GM12878 (cell line): Measurements from ENCODE around the gene HOXC9. TPM values are rescaled to one million over a fixed set of nuclear protein-coding genes. Genes with fewer than 3 reads are reported as not detected.

ENCODE experiments used
- ASH2L ChIP-seq: fragments of 300-600, 200-600 bp; sonication (generic); IDR thresholded peaks from 2 replicates; pipeline ENCODE4 v1.6.1; 2017; ENCODE audit warnings: low read depth, mild to moderate bottlenecking, borderline replicate concordance
- BACH1 ChIP-seq: fragments of 450-650 bp; IDR thresholded peaks from 2 replicates; pipeline ENCODE4 v1.6.1; 2017; ENCODE audit warnings: mild to moderate bottlenecking, borderline replicate concordance
- BMI1 ChIP-seq: fragments of 450-650 bp; IDR thresholded peaks from 2 replicates; pipeline ENCODE4 v1.6.1; 2016; ENCODE audit warnings: mild to moderate bottlenecking, moderate library complexity, borderline replicate concordance
- CHD2 ChIP-seq: IDR thresholded peaks from 2 replicates; pipeline ENCODE4 v1.6.1; 2011; ENCODE audit warnings: low read depth, low read length, improper control_type of control experiment, borderline replicate concordance
- EED ChIP-seq: sonication (generic); IDR thresholded peaks from 2 replicates; pipeline ENCODE4 v1.6.1; 2016; ENCODE audit warnings: antibody characterized with exemption, low read depth
- EGR1 ChIP-seq, 2 experiments: IDR thresholded peaks; 1 replicate in 1 of 2; 2 replicates in 1 of 2; pipeline ENCODE4 v1.6.1; 2011 to 2012; ENCODE audit warnings: low read depth in 2 of 2, low read length in 2 of 2, borderline replicate concordance in 1 of 2, mild to moderate bottlenecking in 1 of 2, moderate library complexity in 1 of 2
- ESRRA ChIP-seq: IDR thresholded peaks from 2 replicates; pipeline ENCODE4 v1.6.1; 2012; ENCODE audit warnings: mild to moderate bottlenecking, low read length, improper control_type of control experiment
- FOXK2 ChIP-seq: fragments of 450-650 bp; IDR thresholded peaks from 2 replicates; pipeline ENCODE4 v1.6.1; 2017; ENCODE audit warnings: mild to moderate bottlenecking, moderate library complexity
- FOXM1 ChIP-seq: IDR thresholded peaks from 2 replicates; pipeline ENCODE4 v1.6.1; 2012; ENCODE audit warnings: low read depth, mild to moderate bottlenecking, inconsistent platforms, low read length, moderate library complexity
- HDAC6 ChIP-seq: fragments of 200-600 bp; sonication (generic); IDR thresholded peaks from one replicate; pipeline ENCODE4 v1.8.0; 2017; ENCODE audit warnings: antibody characterized with exemption; ENCODE audit not compliant: unreplicated experiment
- IKZF1 ChIP-seq: fragments of 450-650 bp; conservative IDR thresholded peaks from 2 replicates; pipeline ENCODE4 v1.6.1; 2017; ENCODE audit warnings: antibody characterized with exemption, mild to moderate bottlenecking
- IRF4 ChIP-seq: IDR thresholded peaks from 2 replicates; pipeline ENCODE4 v1.6.1; 2011; ENCODE audit warnings: low read depth, low read length
- NR2C1 ChIP-seq: fragments of 450-650 bp; IDR thresholded peaks from 2 replicates; pipeline ENCODE4 v1.6.1; 2017; ENCODE audit warnings: antibody characterized with exemption, mild to moderate bottlenecking, moderate library complexity
- RUNX3 ChIP-seq: IDR thresholded peaks from 2 replicates; pipeline ENCODE4 v1.6.1; 2012; ENCODE audit warnings: low read length, inconsistent platforms
- SREBF2 ChIP-seq: IDR thresholded peaks from 2 replicates; pipeline ENCODE4 v1.6.1; 2012; ENCODE audit warnings: mild to moderate bottlenecking, low read length
- STAT3 ChIP-seq: IDR thresholded peaks from 2 replicates; pipeline ENCODE4 v1.6.1; 2011; ENCODE audit warnings: low read depth, low read length, improper control_type of control experiment
- SUPT20H ChIP-seq: IDR thresholded peaks from 2 replicates; pipeline ENCODE4 v1.6.1; 2011; ENCODE audit warnings: low read depth, mild to moderate bottlenecking, low read length, moderate library complexity, borderline replicate concordance; ENCODE audit not compliant: control insufficient read depth
- WRNIP1 ChIP-seq: IDR thresholded peaks from 2 replicates; pipeline ENCODE4 v1.6.1; 2011; ENCODE audit warnings: low read depth, low read length, improper control_type of control experiment, borderline replicate concordance
- YY1 ChIP-seq: IDR thresholded peaks from 2 replicates; pipeline ENCODE4 v1.6.1; 2011; ENCODE audit warnings: low read depth, mild to moderate bottlenecking, low read length
- ZBTB4 ChIP-seq: fragments of 450-650 bp; formaldehyde crosslinking; IDR thresholded peaks from 2 replicates; pipeline ENCODE4 v1.4.0; 2022; ENCODE audit warnings: mild to moderate bottlenecking, moderate library complexity
- ZNF207 ChIP-seq: fragments of 450-650 bp; IDR thresholded peaks from 2 replicates; pipeline ENCODE4 v1.6.1; 2014; ENCODE audit warnings: antibody characterized with exemption, mild to moderate bottlenecking, borderline replicate concordance
- ZNF217 ChIP-seq: fragments of 450-650 bp; IDR thresholded peaks from 2 replicates; pipeline ENCODE4 v1.6.1; 2017; ENCODE audit warnings: antibody characterized with exemption, mild to moderate bottlenecking
- ZNF622 ChIP-seq: fragments of 450-650 bp; IDR thresholded peaks from 2 replicates; pipeline ENCODE4 v1.6.1; 2017; ENCODE audit warnings: mild to moderate bottlenecking, inconsistent platforms
- polyA plus RNA-seq, 11 experiments: library from polyadenylated mRNA; depleted of rRNA in 4 of 11; unstranded in 6 of 11; stranded (reverse) in 5 of 11; fragments of >200 nt; fragmentation: Nextera tagmentation in 4 of 11; fragmentation: Illumina TruSeq in 1 of 11; extraction: Ambion mirVana in 4 of 11; extraction: Trizol in 1 of 11; gene quantifications; 1 replicate in 1 of 11; 2 replicates in 10 of 11; pipeline versions ENCODE4 v1.2.1 to v1.2.3, GENCODE V29; 2011 to 2016; ENCODE audit warnings: inconsistent platforms in 2 of 11, missing spikeins in 2 of 11, low read depth in 1 of 11
- total RNA-seq, 4 experiments: library from RNA; depleted of rRNA in 3 of 4; stranded (reverse); fragments of >200 nt in 3 of 4; fragmentation: Illumina TruSeq in 1 of 4; extraction: Trizol in 1 of 4; gene quantifications; 2 replicates each; pipeline versions ENCODE4 v1.2.1 to v1.2.3, GENCODE V29; 2013 to 2021
- TF ChIP-seq, protein P1 (sequence below): IDR thresholded peaks from 2 replicates; pipeline ENCODE4 v1.6.1; 2012; ENCODE audit warnings: low read length, inconsistent platforms
- TF ChIP-seq, protein P2 (sequence below): fragments of 450-650 bp; IDR thresholded peaks from 2 replicates; pipeline ENCODE4 v1.6.1; 2016; ENCODE audit warnings: mild to moderate bottlenecking
- TF ChIP-seq, protein P3 (sequence below): IDR thresholded peaks from 2 replicates; pipeline ENCODE4 v1.6.1; 2011; ENCODE audit warnings: low read depth, low read length, improper control_type of control experiment, borderline replicate concordance

The HOXC9 gene
- total and polyA plus RNA-seq, 10 of the 15 experiments (the other 5 are each of a cell fraction or from before 2014, with no cell fraction given) = not detected

DNA sequence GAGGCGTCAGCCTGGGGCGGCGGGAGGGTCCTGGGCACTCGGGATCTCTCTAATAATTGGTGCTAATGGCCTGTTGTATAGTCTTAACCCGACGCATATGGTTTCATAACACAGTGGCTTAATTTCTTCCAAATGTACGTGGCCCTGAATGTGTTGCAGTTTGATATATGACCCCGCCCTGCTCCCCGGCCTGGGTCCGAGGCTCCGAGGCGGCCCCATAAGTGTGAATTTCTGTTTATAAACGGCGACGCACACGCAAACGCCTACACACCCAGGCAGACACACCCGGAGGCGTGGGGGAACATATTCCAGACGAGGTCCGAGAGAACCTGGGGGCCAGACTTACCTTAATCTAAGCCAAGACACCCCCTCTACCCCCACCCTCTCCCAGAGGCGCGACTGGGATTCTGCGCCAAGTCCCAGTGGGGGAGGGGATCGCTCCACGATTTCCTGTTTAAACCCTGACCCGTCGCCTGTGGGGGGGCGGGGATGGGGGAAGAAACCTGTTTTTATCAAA is 18.6 kb downstream of the HOXC9 start (continued):
- TF ChIP-seq, protein P1, sequence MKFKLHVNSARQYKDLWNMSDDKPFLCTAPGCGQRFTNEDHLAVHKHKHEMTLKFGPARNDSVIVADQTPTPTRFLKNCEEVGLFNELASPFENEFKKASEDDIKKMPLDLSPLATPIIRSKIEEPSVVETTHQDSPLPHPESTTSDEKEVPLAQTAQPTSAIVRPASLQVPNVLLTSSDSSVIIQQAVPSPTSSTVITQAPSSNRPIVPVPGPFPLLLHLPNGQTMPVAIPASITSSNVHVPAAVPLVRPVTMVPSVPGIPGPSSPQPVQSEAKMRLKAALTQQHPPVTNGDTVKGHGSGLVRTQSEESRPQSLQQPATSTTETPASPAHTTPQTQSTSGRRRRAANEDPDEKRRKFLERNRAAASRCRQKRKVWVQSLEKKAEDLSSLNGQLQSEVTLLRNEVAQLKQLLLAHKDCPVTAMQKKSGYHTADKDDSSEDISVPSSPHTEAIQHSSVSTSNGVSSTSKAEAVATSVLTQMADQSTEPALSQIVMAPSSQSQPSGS = no peak
- TF ChIP-seq ESRRA = no peak
- TF ChIP-seq STAT3 = no peak
- TF ChIP-seq IRF4 = no peak
- TF ChIP-seq, protein P2, sequence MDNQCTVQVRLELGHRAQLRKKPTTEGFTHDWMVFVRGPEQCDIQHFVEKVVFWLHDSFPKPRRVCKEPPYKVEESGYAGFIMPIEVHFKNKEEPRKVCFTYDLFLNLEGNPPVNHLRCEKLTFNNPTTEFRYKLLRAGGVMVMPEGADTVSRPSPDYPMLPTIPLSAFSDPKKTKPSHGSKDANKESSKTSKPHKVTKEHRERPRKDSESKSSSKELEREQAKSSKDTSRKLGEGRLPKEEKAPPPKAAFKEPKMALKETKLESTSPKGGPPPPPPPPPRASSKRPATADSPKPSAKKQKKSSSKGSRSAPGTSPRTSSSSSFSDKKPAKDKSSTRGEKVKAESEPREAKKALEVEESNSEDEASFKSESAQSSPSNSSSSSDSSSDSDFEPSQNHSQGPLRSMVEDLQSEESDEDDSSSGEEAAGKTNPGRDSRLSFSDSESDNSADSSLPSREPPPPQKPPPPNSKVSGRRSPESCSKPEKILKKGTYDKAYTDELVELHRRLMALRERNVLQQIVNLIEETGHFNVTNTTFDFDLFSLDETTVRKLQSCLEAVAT = peak; percentile 62; the same call in 1 of the 2 replicates
- TF ChIP-seq IKZF1 = no peak
- TF ChIP-seq RUNX3 = no peak
- 0 out of 2 replicates have a peak, but pooled peaks have one; percentile 58 for TF ChIP-seq ZNF207
- no peak for TF ChIP-seq HDAC6
- 0 out of 2 replicates have a peak, but pooled peaks have one; percentile 37 for TF ChIP-seq CHD2
- no peak for TF ChIP-seq SUPT20H
- TF ChIP-seq, protein P3, sequence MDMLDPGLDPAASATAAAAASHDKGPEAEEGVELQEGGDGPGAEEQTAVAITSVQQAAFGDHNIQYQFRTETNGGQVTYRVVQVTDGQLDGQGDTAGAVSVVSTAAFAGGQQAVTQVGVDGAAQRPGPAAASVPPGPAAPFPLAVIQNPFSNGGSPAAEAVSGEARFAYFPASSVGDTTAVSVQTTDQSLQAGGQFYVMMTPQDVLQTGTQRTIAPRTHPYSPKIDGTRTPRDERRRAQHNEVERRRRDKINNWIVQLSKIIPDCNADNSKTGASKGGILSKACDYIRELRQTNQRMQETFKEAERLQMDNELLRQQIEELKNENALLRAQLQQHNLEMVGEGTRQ = no peak
- TF ChIP-seq ZBTB4 (CRISPR knock-in tag) = no peak
- TF ChIP-seq BACH1 = 0 out of 2 replicates have a peak, but pooled peaks have one; percentile 17
- TF ChIP-seq SREBF2 = no peak
- no peak for TF ChIP-seq ASH2L
- no peak for TF ChIP-seq WRNIP1
- TF ChIP-seq EED = no peak
- no peak for TF ChIP-seq FOXM1
- TF ChIP-seq YY1 = no peak
- no peak for TF ChIP-seq NR2C1
- TF ChIP-seq BMI1 = no peak
- 0 out of 2 replicates have a peak, but pooled peaks have one; percentile 8 for TF ChIP-seq ZNF217
- no peak for TF ChIP-seq FOXK2
- no peak; a peak in 1 of 3 replicates for TF ChIP-seq EGR1 (IDR thresholded peaks at IDR 0.05; ENCODE audit: borderline replicate concordance in 1 of 2, low read depth in 2 of 2, low read length in 2 of 2)
- no peak for TF ChIP-seq ZNF622
